Panc1 (cell line): Measurements from ENCODE around the gene ERVFRD-1. TPM values are rescaled to one million over a fixed set of nuclear protein-coding genes. Genes with fewer than 3 reads are reported as not detected.

Experiments used
- ATAC-seq: fragments of 200-7000 bp; cut with Tn5 transposase; 2 replicates; pipeline ENCODE4 v1.9.1; 2020; ENCODE audit warnings: mild to moderate bottlenecking, moderate library complexity
- BruUV-seq: library from RNA; stranded (reverse); fragments of 400-500 nt; replicated peaks from 2 replicates; lab custom pipeline; 2021; lab: Mats Ljungman, UMichigan
- CTCF ChIA-PET: fragments of 300-600 bp; sonication (Branson Sonifier 250); formaldehyde crosslinking; loops from one replicate; lab custom pipeline; 2022; ENCODE audit warnings: antibody characterized with exemption; lab: Charles Lee
- POLR2A ChIA-PET: fragments of 300-600 bp; sonication (Branson Sonifier 250); formaldehyde crosslinking; loops from one replicate; lab custom pipeline; 2022; ENCODE audit warnings: antibody characterized with exemption; lab: Charles Lee
- DNase-seq: peaks from one replicate; pipeline ENCODE4 v3.0.0-alpha.2; 2010; ENCODE audit warnings: low read depth, low spot score
- H3K27ac ChIP-seq: 2 replicates; pipeline ENCODE4 v1.5.1; 2011; ENCODE audit warnings: mild to moderate bottlenecking, low read length, inconsistent platforms
- H3K27me3 ChIP-seq: fragments of 200-500 bp; sonication (Bioruptor generic); 2 replicates; pipeline ENCODE4 v1.6.0; 2014; ENCODE audit warnings: low read length, inconsistent platforms; ENCODE audit not compliant: control insufficient read depth, insufficient read depth
- H3K36me3 ChIP-seq: fragments of 200-500 bp; sonication (Bioruptor generic); 2 replicates; pipeline ENCODE4 v1.5.1; 2014; ENCODE audit warnings: inconsistent platforms, mild to moderate bottlenecking, low read length, moderate library complexity; ENCODE audit not compliant: control insufficient read depth, insufficient read depth
- H3K4me1 ChIP-seq: 2 replicates; pipeline ENCODE4 v1.5.1; 2011; ENCODE audit warnings: inconsistent platforms, mild to moderate bottlenecking, low read length, moderate library complexity; ENCODE audit not compliant: control insufficient read depth, insufficient read depth
- H3K4me3 ChIP-seq, 2 experiments: 2 replicates each; pipeline ENCODE4 v1.5.1; 2011 to 2012; ENCODE audit warnings: low read depth in 2 of 2, low read length in 2 of 2, mild to moderate bottlenecking in 2 of 2, inconsistent platforms in 1 of 2, moderate library complexity in 1 of 2
- H3K9me3 ChIP-seq: fragments of 200-500 bp; sonication (Bioruptor generic); 2 replicates; pipeline ENCODE4 v1.5.1; 2014; ENCODE audit warnings: low read depth, mild to moderate bottlenecking, inconsistent platforms, low read length, moderate library complexity; ENCODE audit not compliant: control insufficient read depth, insufficient read depth
- POLR2AphosphoS5 ChIP-seq: IDR thresholded peaks from 2 replicates; pipeline ENCODE4 v1.6.1; 2012; ENCODE audit warnings: mild to moderate bottlenecking, low read depth, low read length, moderate library complexity
- REST ChIP-seq, 2 experiments: IDR thresholded peaks; 2 replicates each; pipeline ENCODE4 v1.6.1; 2011 to 2012; ENCODE audit warnings: low read depth in 2 of 2, control low read depth in 1 of 2, low read length in 1 of 2, mild to moderate bottlenecking in 1 of 2, moderate library complexity in 1 of 2; ENCODE audit not compliant: insufficient read depth in 1 of 2
- SIN3A ChIP-seq: IDR thresholded peaks from 2 replicates; pipeline ENCODE4 v1.6.1; 2012; ENCODE audit warnings: low read depth, mild to moderate bottlenecking, low read length, moderate library complexity, borderline replicate concordance; ENCODE audit not compliant: insufficient read depth
- TCF7L2 ChIP-seq: IDR thresholded peaks from 2 replicates; pipeline ENCODE4 v1.6.1; 2011; ENCODE audit warnings: mild to moderate bottlenecking, low read depth, low read length, inconsistent platforms
- in situ Hi-C: cut with HindIII; loops from 2 replicates; pipeline ENCODE4 v1.10.0; 2016; ENCODE audit warnings: low sequenced_read_pairs, low pct_unique_long_range_greater_than_20kb
- intact Hi-C: fragments of 100-400 bp; cut with micrococcal nuclease; formaldehyde crosslinking; loops from one replicate; pipeline ENCODE4 v1.10.0; 2022; ENCODE audit not compliant: unreplicated experiment
- total RNA-seq: library from RNA; stranded (reverse); gene quantifications from one replicate; pipeline ENCODE4 v1.2.1, GENCODE V29; 2021; ENCODE audit not compliant: unreplicated experiment
- TF ChIP-seq, protein P1 (sequence below): fragments of 450-650 bp; IDR thresholded peaks from 2 replicates; pipeline ENCODE4 v1.5.1; 2017; ENCODE audit warnings: mild to moderate bottlenecking

Gene ERVFRD-1
- total RNA-seq, 1 experiment from 2014 or later, result not detected

GRCh38 chr6:11152581-11152980 is 41.1 kb upstream of the ERVFRD-1 start:
- Histone ChIP-seq H3K27me3 (no peaks in the 10 kb centered on the region; the same call in 1 of the 2 replicates), H3K4me3 (no peak overlapping the region), H3K9me3 (no peaks in the 10 kb centered on the region), H3K4me1 (no peaks in the 10 kb centered on the region), H3K27ac (no peak overlapping the region), H3K36me3 (no peaks in the 10 kb centered on the region)
- no peak for TF ChIP-seq REST (IDR thresholded peaks at IDR 0.05; ENCODE audit: insufficient read depth in 1 of 2, low read depth in 2 of 2, low read length in 1 of 2)
- TF ChIP-seq SIN3A, result no peak
- TF ChIP-seq POLR2AphosphoS5, result no peak
- no peak for TF ChIP-seq TCF7L2
- TF ChIP-seq, protein P1, sequence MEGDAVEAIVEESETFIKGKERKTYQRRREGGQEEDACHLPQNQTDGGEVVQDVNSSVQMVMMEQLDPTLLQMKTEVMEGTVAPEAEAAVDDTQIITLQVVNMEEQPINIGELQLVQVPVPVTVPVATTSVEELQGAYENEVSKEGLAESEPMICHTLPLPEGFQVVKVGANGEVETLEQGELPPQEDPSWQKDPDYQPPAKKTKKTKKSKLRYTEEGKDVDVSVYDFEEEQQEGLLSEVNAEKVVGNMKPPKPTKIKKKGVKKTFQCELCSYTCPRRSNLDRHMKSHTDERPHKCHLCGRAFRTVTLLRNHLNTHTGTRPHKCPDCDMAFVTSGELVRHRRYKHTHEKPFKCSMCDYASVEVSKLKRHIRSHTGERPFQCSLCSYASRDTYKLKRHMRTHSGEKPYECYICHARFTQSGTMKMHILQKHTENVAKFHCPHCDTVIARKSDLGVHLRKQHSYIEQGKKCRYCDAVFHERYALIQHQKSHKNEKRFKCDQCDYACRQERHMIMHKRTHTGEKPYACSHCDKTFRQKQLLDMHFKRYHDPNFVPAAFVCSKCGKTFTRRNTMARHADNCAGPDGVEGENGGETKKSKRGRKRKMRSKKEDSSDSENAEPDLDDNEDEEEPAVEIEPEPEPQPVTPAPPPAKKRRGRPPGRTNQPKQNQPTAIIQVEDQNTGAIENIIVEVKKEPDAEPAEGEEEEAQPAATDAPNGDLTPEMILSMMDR, result no peak
- ChIA-PET CTCF (no interaction called here), POLR2A (no interaction called here)
- ATAC-seq (no peak), DNase-seq (no peak)
- intact Hi-C loops, result no loop called here
- BruUV-seq, result no TSS peak
- in situ Hi-C loops, result no loop called here

DNA sequence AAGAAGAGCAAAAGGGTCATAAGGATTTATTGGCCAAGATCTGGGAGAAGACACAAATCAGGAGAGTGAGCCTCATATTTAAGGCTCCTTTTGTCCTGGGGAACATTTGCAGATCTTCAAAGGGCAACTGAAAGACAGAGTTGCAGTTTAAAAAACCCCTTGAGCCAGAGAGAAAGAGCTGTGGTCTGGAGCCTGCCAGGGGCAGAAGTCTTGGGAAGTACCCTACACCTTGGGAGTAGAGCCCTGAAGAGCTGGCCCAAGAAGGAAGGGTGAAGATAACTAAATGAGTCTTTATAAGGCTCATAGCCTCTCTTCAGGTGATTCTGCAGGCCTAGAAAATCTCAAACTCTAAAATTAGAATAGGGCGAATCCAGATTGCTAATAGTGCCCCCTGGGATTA is 40.0 kb upstream of the ERVFRD-1 start:
- ATAC-seq, result no peak
- in situ Hi-C loops, result no loop called here
- POLR2A ChIA-PET, result no interaction called here

More for the DNA sequence above, 40.0 kb upstream of the ERVFRD-1 start:
- Histone ChIP-seq H3K4me3 (no peak overlapping the region), H3K27ac (no peak overlapping the region), H3K9me3 (no peaks in the 10 kb centered on the region), H3K27me3 (no peaks in the 10 kb centered on the region; the same call in 1 of the 2 replicates), H3K4me1 (no peaks in the 10 kb centered on the region), H3K36me3 (no peaks in the 10 kb centered on the region)
- intact Hi-C loops, result no loop called here
- no peak for TF ChIP-seq POLR2AphosphoS5
- TF ChIP-seq REST (IDR thresholded peaks at IDR 0.05; ENCODE audit: insufficient read depth in 1 of 2, low read depth in 2 of 2, low read length in 1 of 2), result no peak
- TF ChIP-seq, protein P1, result no peak
- TF ChIP-seq TCF7L2, result no peak
- TF ChIP-seq SIN3A, result no peak
- CTCF ChIA-PET, result no interaction called here
- no peak for DNase-seq
- BruUV-seq, result no TSS peak
